Prostate gland (tissue), 2 donors: ENCODE data around the gene SCAP. TPM values are rescaled to one million over a fixed set of nuclear protein-coding genes. Genes with fewer than 3 reads are reported as not detected.

Experiments used
- DNase-seq: peaks from one replicate; pipeline ENCODE4 v3.0.0-alpha.2; 2019; ENCODE audit warnings: low spot score
- H3K27ac ChIP-seq, 2 donors: fragments of 200-600 bp; sonication (generic); 2 replicates each; pipeline ENCODE4 v1.5.1; 2017 to 2019
- H3K27me3 ChIP-seq: fragments of 200-600 bp; sonication (generic); replicated peaks from 2 replicates; pipeline ENCODE4 v1.5.1; 2019; ENCODE audit not compliant: insufficient read depth
- H3K36me3 ChIP-seq, 2 donors: fragments of 200-600 bp; sonication (generic); 1 replicate in 1 of 2; 2 replicates in 1 of 2; pipeline versions ENCODE4 v1.5.1 to v1.8.1; 2017 to 2019
- H3K4me1 ChIP-seq: fragments of 200-600 bp; sonication (generic); replicated peaks from 2 replicates; pipeline ENCODE4 v1.5.1; 2019
- H3K4me3 ChIP-seq, 2 donors: fragments of 200-600 bp; sonication (generic); 2 replicates each; pipeline ENCODE4 v1.5.1; 2017 to 2019
- H3K9me3 ChIP-seq: fragments of 200-600 bp; sonication (generic); 2 replicates; pipeline ENCODE4 v1.5.1; 2017
- CTCF ChIP-seq, 4 experiments: fragments of 200-600 bp in 2 of 4; fragments of 450-650 bp in 2 of 4; sonication (generic) in 2 of 4; IDR thresholded peaks; 1 replicate in 3 of 4; 2 replicates in 1 of 4; pipeline ENCODE4 v1.5.1; 2016 to 2019; ENCODE audit warnings: antibody characterized with exemption in 4 of 4, mild to moderate bottlenecking in 2 of 4, moderate library complexity in 2 of 4
- POLR2A ChIP-seq: fragments of 450-650 bp; IDR thresholded peaks from one replicate; pipeline ENCODE4 v1.6.1; 2016; ENCODE audit warnings: antibody characterized with exemption, mild to moderate bottlenecking
- POLR2AphosphoS5 ChIP-seq: sonication (generic); formaldehyde crosslinking; IDR thresholded peaks from one replicate; pipeline ENCODE4 v1.6.1; 2017; ENCODE audit warnings: antibody characterized with exemption
- WGBS: methylation state at CpG from one replicate; pipeline ENCODE4 v1.1.5; 2018; 5-methylcytosine and 5-hydroxymethylcytosine counted together
- intact Hi-C: fragments of 100-400 bp; cut with DNase I; formaldehyde crosslinking; loops from one replicate; pipeline ENCODE4 v1.14.2; 2022
- total RNA-seq, 2 donors: library from RNA; depleted of rRNA; stranded (reverse); fragments of >200 nt; gene quantifications; one replicate each; pipeline ENCODE4 v1.1.0, GENCODE V29; 2016

SCAP gene
- total RNA-seq, 2 donors from 2014 or later = 71.5 to 230 TPM

- DNase-seq = peak; percentile 50
- H3K4me1 ChIP-seq = peaks cover 9% of the 10 kb centered on the region
- WGBS = 29% methylated on average over 5 of the region's 5 CpGs
- H3K36me3 ChIP-seq = no peaks in the 10 kb centered on the region
- intact Hi-C loops = no loop called here
- TF ChIP-seq POLR2AphosphoS5 (peak; percentile 52), CTCF (IDR thresholded peaks at IDR 0.05) (no peak), POLR2A (no peak)
- H3K27ac ChIP-seq = peak overlapping the region; percentile 64 to 83
- no peaks in the 10 kb centered on the region for H3K27me3 ChIP-seq
- H3K9me3 ChIP-seq = no peaks in the 10 kb centered on the region
- no peak overlapping the region for H3K4me3 ChIP-seq
Measured at GRCh38 chr3:47444103-47444502, 31.6 kb downstream of the SCAP start.

DNA sequence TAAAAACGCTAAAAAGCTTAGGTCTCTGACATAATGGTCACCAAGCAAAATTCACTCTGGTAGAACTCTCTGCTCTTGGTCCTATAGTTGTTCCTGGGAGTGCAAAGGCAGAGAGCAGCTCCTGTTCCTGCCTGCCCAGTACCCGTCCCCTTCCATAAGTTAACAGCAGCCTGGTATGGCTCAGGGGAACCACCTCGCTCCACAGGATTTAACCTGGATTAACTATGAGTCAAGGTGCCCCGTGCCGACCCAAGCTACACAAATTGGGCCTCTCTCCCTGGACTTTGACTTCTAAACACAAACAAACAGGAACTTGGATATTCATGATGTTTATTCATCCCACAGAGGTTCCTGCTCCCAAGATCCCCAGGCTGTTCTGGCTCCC is 32.1 kb downstream of the SCAP start:
- H3K27ac ChIP-seq = peak overlapping the region; percentile 64 to 83
- TF ChIP-seq POLR2A (no peak), POLR2AphosphoS5 (no peak), CTCF (IDR thresholded peaks at IDR 0.05) (no peak)

GRCh38 chr3:47441796-47442551 is 33.8 kb downstream of the SCAP start:
- 75% methylated on average over 4 of the region's 4 CpGs for WGBS
- intact Hi-C loops = no loop called here
- no peak for TF ChIP-seq POLR2A
- TF ChIP-seq CTCF (IDR thresholded peaks at IDR 0.05) = no peak
- TF ChIP-seq POLR2AphosphoS5 = no peak
- Histone ChIP-seq H3K9me3 (no peaks in the 10 kb centered on the region), H3K27ac (peak overlapping the region; percentile 64 to 83), H3K27me3 (no peaks in the 10 kb centered on the region), H3K4me3 (no peak overlapping the region), H3K36me3 (no peaks in the 10 kb centered on the region), H3K4me1 (peaks cover 9% of the 10 kb centered on the region)
- DNase-seq = no peak

More for the DNA sequence above, 32.1 kb downstream of the SCAP start:
- DNase-seq = peak; percentile 37
- WGBS = 33% methylated on average over 5 of the region's 5 CpGs
- H3K36me3 ChIP-seq = no peaks in the 10 kb centered on the region
- no peak overlapping the region for H3K4me3 ChIP-seq
- no peaks in the 10 kb centered on the region for H3K27me3 ChIP-seq
- H3K4me1 ChIP-seq = peaks cover 9% of the 10 kb centered on the region
- no peaks in the 10 kb centered on the region for H3K9me3 ChIP-seq
- intact Hi-C loops = no loop called here

- no peaks in the 10 kb centered on the region for H3K36me3 ChIP-seq
- H3K27ac ChIP-seq = no peak overlapping the region
- intact Hi-C loops = no loop called here
- no peak for DNase-seq
- H3K9me3 ChIP-seq = no peaks in the 10 kb centered on the region
- TF ChIP-seq POLR2AphosphoS5 (no peak), CTCF (IDR thresholded peaks at IDR 0.05) (no peak), POLR2A (no peak)
- H3K4me1 ChIP-seq = peaks cover 9% of the 10 kb centered on the region
- H3K4me3 ChIP-seq = no peak overlapping the region
- H3K27me3 ChIP-seq = no peaks in the 10 kb centered on the region
Measured at GRCh38 chr3:47440131-47440530, 35.6 kb downstream of the SCAP start.

DNA sequence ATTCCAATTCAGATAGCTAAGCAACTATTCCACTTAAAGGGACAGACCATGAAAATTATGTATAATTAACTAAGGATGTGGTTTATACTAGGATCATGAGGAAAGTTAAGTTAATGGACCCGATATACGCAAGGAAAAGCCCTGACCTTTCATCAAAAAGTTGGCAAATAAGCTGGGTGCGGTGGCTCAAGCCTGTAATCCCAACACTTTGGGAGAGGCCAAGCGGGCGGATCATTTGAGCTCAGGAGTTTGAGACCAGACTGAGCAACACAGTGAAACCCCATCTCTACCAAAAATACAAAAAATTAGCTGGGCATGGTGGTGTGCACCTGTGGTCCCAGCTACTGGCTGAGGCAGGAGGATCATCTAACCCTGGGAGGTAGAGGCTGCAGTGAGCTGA is 39.6 kb downstream of the SCAP start:
- no peak for TF ChIP-seq POLR2A
- no peak for TF ChIP-seq POLR2AphosphoS5
- no peak for TF ChIP-seq CTCF (IDR thresholded peaks at IDR 0.05)
- Histone ChIP-seq H3K4me1 (no peaks in the 10 kb centered on the region), H3K27me3 (no peaks in the 10 kb centered on the region), H3K36me3 (peaks cover 0 to 8% of the 10 kb centered on the region in 2 donors), H3K27ac (no peak overlapping the region), H3K4me3 (no peak overlapping the region), H3K9me3 (no peaks in the 10 kb centered on the region)
- DNase-seq = no peak
- WGBS = 99% methylated on average over 5 of the region's 5 CpGs
- intact Hi-C loops = no loop called here
